Right atrium auricular region (tissue), 2 donors: ENCODE measurements around the gene KRTAP9-6. TPM values are rescaled to one million over a fixed set of nuclear protein-coding genes. Genes with fewer than 3 reads are reported as not detected.
"Not testable (repeated sequence)": the region's sequence is repeated elsewhere in the genome, so short reads cannot be mapped to it uniquely, and the experiment has no call there.

Experiments
- DNase-seq: peaks from one replicate; pipeline ENCODE4 v3.0.0-alpha.2; 2019; ENCODE audit warnings: low spot score
- H3K27ac ChIP-seq, 2 donors: fragments of 200-600 bp; sonication (generic); 1 replicate in 1 of 2; 2 replicates in 1 of 2; pipeline ENCODE4 v1.5.1; 2016 to 2019
- H3K27me3 ChIP-seq, 2 donors: fragments of 200-600 bp; sonication (generic); one replicate each; pipeline versions ENCODE4 v1.5.1 to v1.6.0; 2017 to 2019
- H3K36me3 ChIP-seq: fragments of 200-600 bp; sonication (generic); one replicate; pipeline ENCODE4 v1.5.1; 2016
- H3K4me1 ChIP-seq, 2 donors: fragments of 200-600 bp; sonication (generic); one replicate each; pipeline versions ENCODE4 v1.5.1 to v1.6.0; 2017 to 2019
- H3K4me3 ChIP-seq, 2 donors: fragments of 200-600 bp; sonication (generic); 1 replicate in 1 of 2; 2 replicates in 1 of 2; pipeline ENCODE4 v1.5.1; 2017 to 2019; ENCODE audit warnings: mild to moderate bottlenecking in 1 of 2, moderate library complexity in 1 of 2
- H3K9me3 ChIP-seq, 2 donors: fragments of 200-600 bp; sonication (generic); one replicate each; pipeline ENCODE4 v1.5.1; 2019
- CTCF ChIP-seq, 2 donors: fragments of 200-600 bp; sonication (generic); IDR thresholded peaks; one replicate each; pipeline ENCODE4 v1.5.1; 2019; ENCODE audit warnings: antibody characterized with exemption in 2 of 2
- total RNA-seq, 2 donors: library from RNA; depleted of rRNA; stranded (reverse); fragments of >200 nt; gene quantifications; one replicate each; pipeline ENCODE4 v1.1.0, GENCODE V29; 2016

The KRTAP9-6 gene
- total RNA-seq, 2 donors from 2014 or later: not detected

- no peak for DNase-seq
- no peaks in the 10 kb centered on the region for H3K36me3 ChIP-seq
- H3K9me3 ChIP-seq: no peaks in the 10 kb centered on the region
- H3K27ac ChIP-seq: no peak overlapping the region
- H3K4me1 ChIP-seq: no peaks in the 10 kb centered on the region
- no peak for TF ChIP-seq CTCF (IDR thresholded peaks at IDR 0.05)
- H3K4me3 ChIP-seq: no peak overlapping the region
- H3K27me3 ChIP-seq: no peaks in the 10 kb centered on the region
Measured at GRCh38 chr17:41231731-41232130, 33.4 kb upstream of the KRTAP9-6 start.

- H3K27ac ChIP-seq, H3K4me3 ChIP-seq, H3K4me1 ChIP-seq, H3K27me3 ChIP-seq, H3K9me3 ChIP-seq, H3K36me3 ChIP-seq, DNase-seq: not testable (repeated sequence)
Measured at GRCh38 chr17:41232399-41233105, 32.6 kb upstream of the KRTAP9-6 start, which contains the start of gene KRTAP9-3. Gene KRTAP9-3, plus strand, starts transcription at chr17:41232449. Its CDS starts 53 bp downstream, at chr17:41232502.

GRCh38 chr17:41237116-41237515, 28.1 kb upstream of the KRTAP9-6 start:
- H3K4me1 ChIP-seq: not testable (repeated sequence)

GRCh38 chr17:41237949-41238437, 27.2 kb upstream of the KRTAP9-6 start, which contains the start of gene KRTAP9-8:
Gene KRTAP9-8, plus strand, starts transcription at chr17:41237999. Its CDS starts 53 bp downstream, at chr17:41238052.
- H3K27ac ChIP-seq, H3K9me3 ChIP-seq, DNase-seq, H3K27me3 ChIP-seq, H3K4me1 ChIP-seq, H3K4me3 ChIP-seq, H3K36me3 ChIP-seq: not testable (repeated sequence)

More at GRCh38 chr17:41237116-41237515, 28.1 kb upstream of the KRTAP9-6 start:
- DNase-seq, H3K36me3 ChIP-seq, H3K27ac ChIP-seq, H3K27me3 ChIP-seq, H3K9me3 ChIP-seq, H3K4me3 ChIP-seq: not testable (repeated sequence)

- H3K4me1 ChIP-seq, H3K27me3 ChIP-seq, H3K27ac ChIP-seq, H3K36me3 ChIP-seq, H3K4me3 ChIP-seq, H3K9me3 ChIP-seq, DNase-seq: not testable (repeated sequence)
Measured at GRCh38 chr17:41246995-41247787, 18.0 kb upstream of the KRTAP9-6 start.

GRCh38 chr17:41249637-41250240, 15.4 kb upstream of the KRTAP9-6 start, which contains the start of gene KRTAP9-4:
Gene KRTAP9-4, plus strand, starts transcription at chr17:41249687. Its CDS starts 34 bp downstream, at chr17:41249721.
- H3K4me3 ChIP-seq, DNase-seq, H3K9me3 ChIP-seq, H3K36me3 ChIP-seq, H3K27ac ChIP-seq, H3K4me1 ChIP-seq, H3K27me3 ChIP-seq: not testable (repeated sequence)

- Histone ChIP-seq H3K27ac (no peak overlapping the region), H3K27me3 (no peaks in the 10 kb centered on the region), H3K9me3 (no peaks in the 10 kb centered on the region), H3K4me3 (no peak overlapping the region), H3K4me1 (no peaks in the 10 kb centered on the region), H3K36me3 (no peaks in the 10 kb centered on the region)
- DNase-seq: no peak
- no peak for TF ChIP-seq CTCF (IDR thresholded peaks at IDR 0.05)
Measured at GRCh38 chr17:41251261-41251660, 13.9 kb upstream of the KRTAP9-6 start.

GRCh38 chr17:41254861-41255260, 10.3 kb upstream of the KRTAP9-6 start:
- Histone ChIP-seq H3K4me1 (no peaks in the 10 kb centered on the region), H3K4me3 (no peak overlapping the region), H3K9me3 (no peaks in the 10 kb centered on the region), H3K36me3 (no peaks in the 10 kb centered on the region), H3K27ac (no peak overlapping the region), H3K27me3 (no peaks in the 10 kb centered on the region)
- no peak for TF ChIP-seq CTCF (IDR thresholded peaks at IDR 0.05)
- DNase-seq: no peak

- not testable (repeated sequence) for H3K4me1 ChIP-seq, H3K9me3 ChIP-seq, DNase-seq, H3K4me3 ChIP-seq, H3K27ac ChIP-seq, H3K27me3 ChIP-seq, H3K36me3 ChIP-seq
Measured at GRCh38 chr17:41255381-41256290, 9.5 kb upstream of the KRTAP9-6 start, which contains the start of gene KRTAP9-9. Gene KRTAP9-9, plus strand, starts transcription at chr17:41255384.
